NK-92 treated with Interleukin-12 subunit alpha and Interleukin-12 subunit beta, amount 100 ng/mL, for 24 hours (cell line): ENCODE results near the gene ALKBH3.

Experiments
- DNase-seq: peaks from one replicate; lab custom pipeline; 2025; lab: John Stamatoyannopoulos, UW

ALKBH3 gene

DNA sequence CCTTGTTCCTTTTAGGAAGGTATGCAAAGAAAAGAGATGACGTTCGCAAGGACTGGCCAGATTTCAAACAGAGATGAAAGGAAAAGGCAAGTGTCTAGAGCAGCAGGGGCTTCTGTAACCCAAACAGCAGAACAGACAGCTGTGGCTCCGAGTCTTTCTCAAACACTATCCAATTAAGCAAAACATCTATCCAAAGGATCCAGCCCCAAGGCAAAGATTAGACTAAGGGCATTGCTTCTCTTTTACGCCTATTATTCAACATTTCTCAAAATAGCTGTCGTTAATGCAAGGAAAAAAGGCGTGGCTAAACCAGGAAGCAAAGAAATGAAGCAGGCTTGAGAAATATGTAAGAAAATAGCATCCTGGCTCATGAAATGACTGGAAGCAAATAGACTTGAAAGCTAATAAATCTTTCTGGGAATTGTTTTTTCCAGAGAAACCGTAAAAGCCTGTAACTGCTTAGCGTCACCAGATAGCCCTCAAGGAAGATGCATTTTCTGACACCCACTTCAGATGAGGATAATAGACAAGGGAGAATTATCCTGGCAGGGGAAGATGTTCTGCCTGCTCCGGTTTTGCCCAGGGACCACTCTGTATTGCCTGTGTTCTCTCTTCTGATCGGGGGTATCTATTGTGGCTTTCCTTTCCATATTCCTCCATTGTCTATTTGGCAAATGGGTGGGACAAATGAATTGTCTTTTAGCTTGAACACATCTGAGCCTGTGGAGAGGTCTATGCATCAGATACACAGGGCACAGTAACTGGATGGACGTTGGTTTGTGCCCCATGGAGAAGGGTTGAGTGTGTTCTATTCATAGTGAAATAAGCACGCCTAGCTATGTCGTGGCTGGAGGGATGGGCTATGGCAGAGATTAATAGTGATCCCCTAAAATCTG lies 82.0 kb downstream of the ALKBH3 start:
- DNase-seq: no peak

DNA sequence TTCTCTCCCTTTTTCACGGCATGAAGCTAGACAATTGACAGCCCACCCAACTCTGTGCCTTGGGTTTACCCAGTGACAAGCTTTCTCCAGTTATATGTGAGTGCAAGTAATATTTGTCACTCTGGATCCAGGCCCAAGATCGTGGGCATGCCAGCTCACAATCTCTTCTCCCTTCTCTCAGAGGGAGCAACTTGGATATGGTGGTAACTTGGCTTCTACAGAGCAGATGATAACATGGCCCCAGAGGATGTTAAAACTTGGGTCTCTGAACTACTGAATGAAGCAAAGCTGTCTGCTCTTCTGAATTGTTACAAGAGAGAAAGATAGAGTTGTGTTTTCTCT lies 82.6 kb downstream of the ALKBH3 start:
- no peak for DNase-seq

DNA sequence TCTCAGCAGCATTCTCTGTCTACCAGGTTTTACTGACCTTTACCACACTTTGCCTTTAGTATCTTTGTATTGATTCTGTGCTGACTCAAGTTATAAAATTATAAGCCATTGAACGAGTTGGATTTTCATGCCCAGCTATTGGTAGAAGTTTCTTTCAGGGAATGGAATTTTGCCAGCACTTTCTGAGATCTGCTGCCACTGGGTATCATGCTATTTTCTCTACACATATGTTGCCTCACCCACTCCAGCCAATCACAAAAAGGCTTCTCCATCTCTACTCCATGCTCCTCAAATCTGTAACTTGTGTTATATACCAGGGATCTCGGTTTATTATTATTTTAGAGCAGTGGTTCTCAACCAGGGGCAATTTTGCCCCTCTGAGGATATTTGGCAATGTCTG lies 87.0 kb downstream of the ALKBH3 start:
- DNase-seq: no peak

DNA sequence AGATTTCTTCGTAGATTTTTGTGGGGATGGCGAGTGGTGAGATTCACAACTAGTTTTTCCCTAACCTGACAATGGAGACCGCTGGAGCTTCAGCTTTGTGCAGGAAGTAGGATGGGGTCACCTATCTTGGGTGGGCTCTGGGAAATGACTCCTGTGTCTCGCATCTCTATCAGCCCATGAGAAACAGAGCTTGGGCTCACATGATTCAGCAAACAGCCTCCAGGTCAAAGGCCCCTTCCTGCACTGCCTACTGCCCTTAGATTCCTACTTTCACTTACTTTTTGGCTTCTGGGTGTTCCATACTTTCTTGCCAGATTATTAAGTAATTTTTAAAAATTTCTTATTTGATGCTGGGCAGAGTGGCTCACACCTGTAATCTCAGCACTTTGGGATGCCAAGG lies 88.1 kb downstream of the ALKBH3 start:
- DNase-seq: no peak

DNA sequence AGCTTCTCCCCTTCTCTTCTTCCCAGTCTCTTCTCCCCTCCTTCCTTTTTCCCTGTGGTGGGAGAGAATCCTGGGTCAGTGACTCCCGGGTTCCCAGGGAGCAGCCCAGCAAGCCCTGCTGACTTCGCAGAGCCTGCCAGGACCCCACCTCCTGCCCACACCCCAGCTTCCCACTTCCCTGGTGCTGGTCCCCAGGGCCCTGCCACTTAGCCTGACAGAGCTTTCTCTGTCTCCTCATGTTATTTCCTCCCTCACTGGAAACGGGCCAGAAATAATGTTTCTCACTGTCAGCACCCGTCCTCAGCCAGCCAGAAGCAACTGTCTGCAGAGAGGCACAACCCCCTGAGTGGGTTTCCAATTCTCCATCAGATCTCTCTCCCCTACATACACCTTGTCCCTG lies 88.9 kb downstream of the ALKBH3 start:
- no peak for DNase-seq
